NCI-H510A (cell line): ENCODE results near the gene NFAM1.

ENCODE experiments used
- DNase-seq: peaks from one replicate; lab custom pipeline; 2025; lab: John Stamatoyannopoulos, UW

Gene NFAM1

DNA sequence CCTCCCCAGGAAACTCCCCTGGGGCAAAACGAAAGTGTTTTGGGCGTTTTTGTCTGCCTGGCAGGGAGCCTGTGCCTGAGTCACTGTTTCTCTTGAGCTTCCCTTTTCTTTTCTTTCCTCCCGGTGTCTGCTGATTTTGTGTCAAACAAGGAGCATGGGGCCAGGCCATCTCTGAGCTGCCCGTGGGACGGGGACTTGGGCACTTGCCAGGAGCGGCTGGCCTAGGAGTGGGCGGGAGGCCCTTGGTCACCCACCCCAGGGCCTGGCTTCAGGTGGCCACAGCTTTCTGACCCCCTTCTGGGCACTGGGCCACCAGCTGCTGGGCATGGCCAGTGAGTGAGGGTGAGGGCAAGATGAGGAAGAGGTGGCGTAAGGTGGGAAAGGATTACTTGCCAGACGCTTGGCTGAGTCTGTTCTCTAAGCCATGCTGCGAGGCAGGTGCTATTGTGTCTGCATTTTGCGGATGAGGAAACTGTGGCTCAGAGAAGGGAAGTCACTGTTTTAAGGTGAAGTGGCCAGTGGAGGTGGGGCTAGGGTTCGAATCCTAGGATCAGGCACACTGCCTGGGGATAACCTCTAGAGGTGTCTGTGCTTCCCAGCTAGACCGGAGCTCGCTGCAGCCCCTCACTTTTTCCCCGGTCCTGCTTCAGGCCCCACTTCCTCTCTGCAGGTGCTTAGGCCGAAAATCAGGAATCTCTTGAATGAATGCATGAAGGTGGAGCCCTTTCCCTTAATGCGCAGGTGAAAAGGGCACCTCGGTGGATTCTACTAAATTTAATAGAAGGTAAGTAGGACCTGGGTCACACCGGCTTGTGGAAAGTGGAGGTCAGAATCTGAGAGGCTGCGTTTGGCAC is 7.8 kb upstream of the NFAM1 start:
- DNase-seq: no peak

DNA sequence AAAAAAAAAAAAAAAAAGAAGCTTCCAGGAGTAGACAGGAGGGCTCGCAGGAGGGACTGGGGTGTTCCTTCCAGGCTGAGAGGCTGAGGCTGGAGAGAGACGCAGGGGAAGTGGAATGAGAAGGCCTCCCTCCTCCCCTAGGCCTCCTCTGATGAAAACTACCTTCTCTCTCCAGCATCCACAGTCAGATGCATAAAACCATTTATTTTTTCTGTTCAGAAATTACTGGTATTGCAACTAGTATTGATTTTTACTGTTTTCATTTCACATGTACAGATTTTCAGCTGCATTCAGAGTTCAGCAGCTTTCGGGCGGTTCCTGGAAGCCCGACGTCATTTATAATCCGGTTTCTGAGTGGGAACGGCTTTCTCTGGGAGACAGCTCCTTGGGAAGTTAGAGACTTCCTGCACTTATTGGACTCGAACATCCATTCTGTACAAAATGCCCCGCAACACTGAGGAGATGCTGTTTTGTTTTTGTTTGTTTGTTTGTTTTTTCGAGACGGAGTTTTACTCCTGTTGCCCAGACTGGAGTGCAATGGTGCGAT is 6.9 kb upstream of the NFAM1 start:
- DNase-seq: no peak

DNA sequence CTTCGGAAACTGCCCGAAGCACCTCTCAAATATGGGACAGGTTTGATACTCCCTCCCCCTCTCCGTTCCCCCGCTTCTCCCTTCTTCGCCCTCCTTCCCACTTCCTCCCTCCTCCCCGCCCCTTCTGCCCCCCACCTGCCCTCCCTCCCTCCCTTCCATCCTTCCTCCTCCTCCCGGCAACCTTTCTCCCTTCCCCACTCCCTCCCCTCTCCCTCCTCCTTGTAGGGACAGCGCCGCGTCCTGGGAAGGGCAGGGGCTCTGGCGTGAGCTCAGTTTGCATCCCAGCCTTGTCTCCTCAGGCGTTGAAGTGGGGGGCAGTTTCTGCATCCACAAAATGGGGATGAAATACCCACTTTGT is 6.1 kb upstream of the NFAM1 start:
- DNase-seq: no peak

DNA sequence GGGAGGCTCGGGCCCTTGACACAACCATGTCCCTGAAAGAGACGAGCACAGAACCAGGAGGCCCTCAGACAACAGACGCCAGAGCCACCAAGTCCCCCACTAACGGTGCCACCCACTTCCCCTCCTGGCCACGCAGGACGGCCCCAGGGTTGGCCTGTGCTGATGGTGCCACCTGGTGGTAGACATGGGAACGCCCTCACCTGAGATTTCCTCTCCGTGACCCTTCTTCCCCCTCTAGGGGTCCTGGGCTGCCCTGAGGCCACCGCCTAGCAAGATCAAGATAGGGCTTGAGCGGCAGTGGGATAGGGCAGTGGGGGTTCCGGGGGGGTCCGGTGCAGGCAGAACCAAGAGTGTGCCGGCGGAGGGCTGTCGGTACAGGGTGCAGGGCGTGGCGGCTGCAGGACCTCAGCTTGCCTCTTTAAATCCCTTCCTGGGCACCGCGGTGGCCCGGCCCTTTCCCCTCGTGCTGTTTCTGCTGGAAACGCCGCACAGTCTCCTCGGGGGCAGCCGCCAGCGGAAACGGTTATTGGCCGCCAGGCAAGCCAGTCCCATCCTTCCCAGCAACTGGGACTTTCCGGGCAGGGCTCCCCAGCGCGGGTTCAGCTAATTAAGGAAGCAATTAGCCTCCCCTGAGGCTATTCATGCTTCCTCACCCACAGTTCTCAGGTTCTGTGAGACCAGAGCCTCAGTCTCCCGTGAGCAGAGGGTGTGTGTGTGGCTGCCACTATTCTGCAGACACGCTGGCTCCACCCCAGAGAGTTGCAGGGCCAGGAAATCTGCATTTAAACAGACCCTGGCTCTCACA is 5.5 kb upstream of the NFAM1 start:
- no peak for DNase-seq

DNA sequence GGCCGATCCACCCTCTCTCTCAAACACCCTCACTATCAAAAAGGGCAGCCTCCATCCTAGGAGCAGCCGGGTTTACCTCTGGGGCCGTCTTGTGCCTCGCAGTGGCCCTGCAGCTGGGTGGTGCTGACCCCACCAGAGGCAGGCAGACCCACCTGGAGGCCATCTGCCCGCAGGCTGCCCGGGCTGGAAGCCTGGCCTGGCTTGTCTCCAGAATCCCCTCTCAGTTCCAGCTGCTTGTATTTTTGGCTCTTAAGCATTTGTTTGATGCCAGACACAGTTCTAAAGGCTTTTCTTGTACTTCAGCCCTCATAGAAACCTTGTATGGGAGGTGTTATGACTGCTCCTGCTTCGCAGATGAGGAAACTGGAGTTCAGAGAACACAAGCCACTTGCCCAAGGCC is 4.2 kb upstream of the NFAM1 start:
- DNase-seq: no peak

DNA sequence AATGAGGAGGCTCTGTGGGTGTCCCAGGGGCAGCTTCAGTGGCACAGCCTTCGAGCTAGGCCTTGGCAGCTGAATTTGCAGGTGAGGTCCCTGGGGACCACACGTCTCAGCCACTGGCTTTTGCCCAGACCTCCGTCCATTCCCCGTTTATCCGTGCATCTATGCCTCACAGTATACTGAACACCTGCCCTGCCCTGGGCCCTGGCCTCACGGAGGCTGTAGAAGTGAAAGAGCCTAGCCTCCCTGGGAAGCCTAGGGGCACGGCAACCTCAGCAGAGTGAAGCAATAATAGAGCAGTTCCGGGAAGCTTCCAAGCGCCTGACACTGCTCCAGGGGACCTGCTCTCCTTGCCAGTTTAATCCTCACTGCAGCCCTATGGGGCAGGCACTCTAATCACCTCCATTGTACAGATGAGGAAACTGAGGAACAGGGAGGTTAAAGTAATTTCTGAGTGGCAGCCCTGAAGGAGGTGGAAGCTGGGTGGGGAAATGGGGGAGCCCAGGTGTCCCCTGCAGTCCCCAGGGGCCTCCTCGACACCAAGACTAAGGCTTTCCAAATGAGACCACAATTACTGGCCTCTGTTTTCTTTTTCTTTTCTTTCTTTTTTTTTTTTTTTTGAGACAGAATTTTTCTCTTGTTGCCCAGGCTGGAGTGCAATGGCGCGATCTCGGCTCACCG is 2.7 kb upstream of the NFAM1 start:
- DNase-seq: no peak

DNA sequence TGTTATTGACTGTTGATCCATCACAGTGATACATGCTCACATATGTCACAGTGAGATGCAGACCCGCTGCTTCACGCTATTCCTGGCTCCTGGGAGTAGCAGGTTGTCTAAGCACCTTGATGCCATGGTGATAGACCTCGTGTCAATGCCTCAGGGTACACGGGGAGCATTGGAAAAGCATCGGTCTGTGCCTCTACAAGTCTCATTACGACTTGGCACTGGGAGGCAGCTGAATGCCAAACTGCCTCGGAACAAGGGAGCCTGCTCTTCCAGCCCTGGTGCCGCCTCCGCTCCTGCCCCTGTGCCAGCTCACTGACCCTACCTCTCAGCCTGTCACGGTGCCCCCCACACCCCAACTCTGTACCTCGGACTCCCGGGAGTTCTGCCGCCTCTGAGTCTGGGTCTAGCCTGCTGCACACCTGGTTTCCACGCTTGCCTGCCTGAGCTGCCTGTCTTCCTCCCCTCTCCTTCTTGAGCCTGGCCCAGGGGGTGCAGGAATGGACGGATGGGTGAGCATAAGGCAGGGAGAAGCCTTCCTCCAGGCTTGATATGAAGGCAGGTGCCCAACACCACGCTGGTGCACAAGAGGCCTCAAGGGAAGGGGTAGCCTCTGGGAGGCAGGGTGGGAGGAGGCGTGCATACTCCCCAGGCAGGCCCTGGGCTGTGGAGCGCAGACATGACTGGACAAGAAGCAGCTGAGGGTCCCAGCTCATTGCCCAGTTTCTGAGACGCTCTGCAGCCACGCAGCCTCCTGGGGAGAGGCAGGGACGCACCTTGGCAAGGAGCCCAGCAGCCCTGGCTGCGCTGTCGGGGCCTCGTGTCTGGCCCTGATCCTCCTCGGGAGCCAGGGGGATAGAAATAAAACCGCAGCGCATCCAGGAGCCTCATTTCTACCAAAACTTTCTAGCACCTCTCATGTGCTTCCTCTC is 1.8 kb upstream of the NFAM1 start:
- no peak for DNase-seq

DNA sequence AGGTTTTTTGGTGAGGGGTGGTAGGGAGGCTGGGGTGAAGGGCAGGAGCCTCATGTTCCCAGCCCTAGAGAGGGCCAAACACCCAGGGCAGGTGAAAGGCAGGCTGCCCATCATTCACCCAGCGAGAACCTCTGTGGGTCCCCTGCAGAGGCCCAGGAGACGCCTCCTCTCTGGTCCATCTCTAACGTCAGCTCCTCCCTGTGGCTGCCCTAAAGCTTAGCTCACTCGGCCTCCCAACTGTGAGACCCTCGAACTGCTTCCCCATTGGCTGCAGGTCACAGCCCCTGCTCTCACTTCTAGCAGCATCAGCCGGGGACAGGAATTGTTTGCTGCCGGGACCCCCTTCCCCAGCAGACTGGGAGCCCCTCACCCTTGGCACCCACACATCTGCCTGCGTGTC is 615 bp upstream of the NFAM1 start:
- DNase-seq: no peak

DNA sequence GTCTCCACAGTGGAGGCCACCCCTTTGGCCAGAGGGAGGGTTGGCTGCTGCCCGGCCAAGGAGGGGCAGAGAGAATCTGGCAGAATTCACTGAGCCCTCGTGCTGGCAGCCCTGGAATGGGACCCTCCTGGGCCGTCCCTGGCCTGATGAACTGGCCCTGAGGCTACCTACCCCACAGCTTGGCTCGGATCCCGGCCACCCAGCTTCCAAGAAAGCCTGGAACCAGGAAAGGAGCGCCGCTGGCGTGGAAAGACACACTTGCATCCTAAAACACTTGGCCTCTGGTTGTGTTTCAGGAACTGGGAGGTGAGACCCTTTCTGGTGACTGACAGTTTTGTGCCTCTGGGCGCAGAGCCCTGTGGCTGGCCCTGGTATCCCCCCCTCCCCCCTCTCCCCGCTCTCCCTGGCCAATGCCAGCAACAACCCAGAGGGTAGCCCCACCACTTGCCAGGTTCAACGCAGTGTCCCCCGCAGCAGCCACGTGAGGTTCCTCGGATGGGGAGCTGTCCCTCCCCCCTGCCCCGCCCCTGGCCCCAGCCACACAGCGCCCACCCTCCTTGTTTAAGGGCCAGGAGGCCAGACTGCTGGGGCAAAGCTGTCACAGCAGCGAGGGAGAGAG is 693 bp downstream of the NFAM1 start:
- no peak for DNase-seq

DNA sequence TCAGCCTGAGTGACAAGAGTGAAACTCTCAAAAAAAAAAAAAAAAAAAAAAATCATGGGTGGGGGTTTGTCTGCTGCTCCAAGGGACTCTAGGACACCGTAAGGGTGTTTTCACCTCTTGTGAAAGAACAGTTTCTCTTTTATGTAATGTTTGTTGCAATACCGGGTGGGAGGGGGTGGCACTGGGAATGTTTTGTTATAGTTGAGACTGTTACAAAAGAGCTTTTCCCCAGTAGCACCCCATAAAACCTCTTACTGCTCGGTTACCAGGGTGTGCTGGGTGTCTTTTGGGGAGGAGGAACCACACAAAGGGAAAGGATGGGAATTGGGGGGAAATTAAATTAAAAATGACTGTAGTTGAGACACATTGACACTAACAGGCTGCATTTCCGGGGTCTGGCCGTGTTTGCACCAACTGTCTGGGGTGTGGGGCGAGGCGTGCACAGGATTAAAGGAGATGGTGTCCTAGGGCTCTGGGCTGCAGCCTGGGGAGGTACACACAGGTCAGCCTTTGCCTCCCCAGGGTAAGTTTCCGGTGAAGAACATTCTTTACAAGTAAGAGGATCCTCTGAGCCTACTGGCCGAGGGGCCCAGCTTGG is 1.6 kb downstream of the NFAM1 start:
- no peak for DNase-seq

DNA sequence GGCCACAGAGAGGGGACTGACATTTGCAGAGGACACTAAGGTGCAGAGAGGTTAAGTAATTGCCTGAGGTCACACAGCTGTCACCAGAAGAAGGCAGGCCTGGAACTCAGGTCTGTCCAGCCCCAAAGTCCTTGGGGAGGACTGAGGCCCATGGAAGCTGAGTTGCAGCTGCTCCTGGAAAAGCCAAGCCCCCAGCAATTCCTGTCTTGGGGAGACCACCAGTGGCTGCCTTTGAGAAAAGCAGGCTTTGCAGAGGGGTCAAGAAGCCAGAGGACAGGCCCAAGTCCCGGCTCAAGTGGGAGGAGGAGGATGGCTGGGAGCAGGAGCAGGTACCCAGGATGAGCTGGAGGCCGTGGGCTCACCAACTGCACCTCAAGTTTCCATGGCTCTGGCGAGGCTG is 3.4 kb downstream of the NFAM1 start:
- DNase-seq: no peak

DNA sequence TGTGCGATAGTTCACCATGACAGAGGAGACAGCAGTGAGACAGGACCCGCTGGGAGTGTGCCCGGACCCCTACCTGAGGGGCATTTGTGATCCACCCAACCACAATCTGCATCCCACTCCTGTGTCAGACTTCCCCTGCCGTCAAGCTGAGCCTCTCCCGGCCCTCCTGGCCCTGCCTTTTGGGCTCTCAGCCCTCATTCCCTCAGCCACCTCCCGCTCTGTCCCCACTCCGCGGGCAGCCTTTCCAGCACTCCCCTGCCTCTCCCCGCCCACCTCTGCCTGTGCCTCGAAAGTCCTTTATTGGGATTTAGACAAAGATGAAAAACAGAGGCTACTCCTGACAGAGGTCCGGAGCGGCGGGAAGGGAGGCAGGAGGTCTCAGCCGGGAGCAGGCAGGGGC is 4.2 kb downstream of the NFAM1 start:
- DNase-seq: no peak

DNA sequence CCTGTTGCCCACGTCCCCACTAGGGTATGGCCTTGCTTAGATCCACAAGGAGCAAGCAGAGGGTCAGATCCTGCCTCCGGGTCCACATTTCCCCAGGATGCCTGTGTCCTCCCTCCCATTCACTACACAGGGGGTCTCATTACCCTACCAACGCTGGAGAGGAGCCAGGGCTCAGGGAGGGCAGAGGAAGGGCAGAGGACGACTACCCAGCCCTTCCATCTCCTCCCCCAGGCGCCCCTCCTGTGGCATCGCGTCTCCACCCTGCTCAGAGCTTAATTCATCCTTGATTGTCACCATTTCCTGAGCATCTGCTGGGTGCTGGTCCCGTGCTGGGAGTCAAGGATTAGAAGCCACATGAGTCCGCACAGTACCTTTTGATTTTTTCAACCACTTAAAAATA is 5.0 kb downstream of the NFAM1 start:
- no peak for DNase-seq

DNA sequence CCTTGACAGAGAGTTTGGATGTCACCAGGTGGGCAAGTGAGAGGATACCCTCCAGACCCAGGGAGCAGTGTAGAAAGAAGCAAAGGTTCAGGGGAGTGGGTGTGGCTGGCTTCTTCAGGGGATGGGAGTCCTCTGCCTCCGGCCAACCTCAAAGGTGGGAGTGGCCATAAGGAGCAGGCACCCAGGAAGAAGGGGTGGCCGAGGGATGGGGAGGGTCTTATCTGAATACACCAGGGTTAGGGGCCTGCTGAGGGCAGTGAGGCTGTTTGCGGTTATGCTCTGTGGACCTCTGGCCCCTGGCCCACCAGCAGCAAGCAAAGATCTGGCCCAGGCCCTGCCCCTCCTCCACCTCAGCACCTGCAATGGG is 6.2 kb downstream of the NFAM1 start:
- DNase-seq: no peak

DNA sequence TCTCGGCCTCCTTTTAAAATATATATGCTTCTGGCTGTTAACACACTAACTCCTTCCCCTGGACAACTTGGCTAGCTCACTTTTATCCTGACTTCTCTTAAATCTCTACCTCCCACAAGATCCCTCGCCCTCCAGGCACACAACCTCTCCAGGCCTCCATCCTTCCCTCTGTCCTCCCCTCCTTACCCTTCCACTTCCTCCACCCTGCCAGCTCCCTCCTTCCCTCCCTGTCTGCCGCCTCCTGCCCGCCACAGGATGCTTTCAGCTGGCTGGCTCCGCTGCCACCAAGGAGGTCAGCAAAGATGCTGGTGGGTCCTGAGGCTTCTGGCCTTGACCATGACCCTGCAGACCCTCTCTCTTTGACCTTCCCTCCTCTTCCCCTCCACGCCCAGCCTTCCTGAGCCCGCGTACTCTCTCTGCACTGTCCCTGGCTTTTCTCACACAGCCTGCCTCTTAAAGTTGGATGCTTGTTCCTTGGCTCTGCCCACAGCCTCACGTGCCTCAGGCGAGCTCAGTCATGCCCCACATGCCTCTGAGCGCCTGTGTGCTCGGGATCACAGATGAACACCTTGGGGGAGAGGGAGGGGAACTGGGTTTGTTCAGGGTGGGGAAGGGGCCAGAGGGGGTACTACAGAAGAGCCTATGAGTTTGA is 6.7 kb downstream of the NFAM1 start:
- no peak for DNase-seq

DNA sequence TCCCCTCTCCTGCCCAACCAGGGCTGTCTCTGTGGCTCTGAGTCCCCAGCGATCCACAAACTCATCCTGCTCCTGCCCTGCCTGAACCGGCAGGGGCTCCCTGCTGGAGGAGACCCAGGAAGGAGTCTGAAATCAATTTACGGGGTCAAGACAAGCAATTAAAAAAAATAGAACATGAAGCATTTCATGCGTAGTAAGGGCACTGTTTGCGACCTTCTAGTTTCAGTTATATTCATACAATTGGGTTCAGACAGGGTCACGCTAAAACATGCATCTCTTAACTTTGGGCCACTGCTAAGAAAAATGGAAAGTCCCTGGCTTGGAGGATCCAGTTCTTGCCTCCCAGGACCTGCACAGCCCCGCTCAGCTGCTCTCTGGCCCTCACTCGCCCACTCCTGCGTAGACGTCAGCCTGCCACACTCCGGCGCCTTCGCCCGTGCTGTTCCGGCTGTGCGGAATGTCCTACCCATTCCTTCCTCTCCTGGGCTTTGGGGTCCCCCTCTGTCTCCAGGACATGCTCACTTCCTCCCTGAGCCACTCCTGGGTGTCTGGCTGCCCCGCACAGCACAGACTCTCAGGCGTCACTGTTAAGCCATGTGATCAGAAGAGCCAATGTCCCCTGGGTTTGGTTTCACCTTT is 12.8 kb downstream of the NFAM1 start:
- DNase-seq: no peak

DNA sequence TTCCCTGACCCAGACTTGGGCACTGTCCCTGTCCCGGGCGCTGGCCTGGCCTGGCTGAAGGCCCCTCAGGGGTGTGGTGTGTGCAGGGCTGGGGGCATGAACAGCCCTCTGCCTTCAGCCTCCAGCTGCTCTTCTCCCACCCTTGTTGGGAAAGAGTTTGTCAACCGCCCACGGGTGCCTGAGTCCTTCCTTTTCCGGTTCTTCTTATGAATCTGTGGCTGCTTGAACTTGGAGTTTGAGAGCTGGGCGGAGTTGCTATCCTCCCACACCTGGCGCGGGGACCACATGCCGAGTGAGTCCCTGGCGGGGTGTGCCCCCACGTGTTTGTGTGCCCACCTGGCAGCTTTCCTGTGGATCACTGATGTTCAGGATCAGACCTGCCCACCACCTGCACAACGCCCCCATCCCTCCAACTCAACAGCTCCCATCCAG is 13.4 kb downstream of the NFAM1 start:
- no peak for DNase-seq

DNA sequence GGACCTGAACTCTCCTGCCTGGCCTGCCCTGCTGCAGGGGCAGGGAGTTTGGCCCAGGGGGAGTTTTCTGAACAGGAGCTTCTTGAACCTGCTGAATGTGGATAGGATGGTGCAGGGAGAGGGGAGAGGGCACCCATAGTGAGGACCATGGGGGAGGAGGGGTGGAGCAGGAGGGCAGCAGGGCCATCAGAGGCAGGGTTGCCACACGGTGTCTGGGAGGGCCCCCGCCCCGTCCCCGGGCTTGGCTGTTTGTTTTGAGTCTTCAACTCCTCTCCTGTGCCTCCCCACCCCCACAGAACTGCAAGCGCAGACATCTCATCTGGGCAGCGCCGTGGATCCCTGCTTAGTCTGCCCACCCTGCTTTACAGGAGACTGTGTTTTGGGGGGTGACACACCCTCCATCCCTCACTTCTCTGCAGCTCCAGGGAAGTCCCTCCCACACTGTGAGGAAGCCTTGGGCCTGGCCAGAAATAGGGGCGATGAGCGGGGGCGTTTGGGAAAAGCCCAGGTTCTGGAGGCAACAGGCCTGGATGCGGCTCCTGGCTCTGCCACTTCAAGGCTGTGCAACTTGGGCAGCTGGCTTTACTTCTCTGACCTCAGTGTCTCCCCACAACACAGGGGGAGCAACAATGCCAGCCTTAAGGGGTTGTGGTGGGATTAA is 14.4 kb downstream of the NFAM1 start:
- no peak for DNase-seq

DNA sequence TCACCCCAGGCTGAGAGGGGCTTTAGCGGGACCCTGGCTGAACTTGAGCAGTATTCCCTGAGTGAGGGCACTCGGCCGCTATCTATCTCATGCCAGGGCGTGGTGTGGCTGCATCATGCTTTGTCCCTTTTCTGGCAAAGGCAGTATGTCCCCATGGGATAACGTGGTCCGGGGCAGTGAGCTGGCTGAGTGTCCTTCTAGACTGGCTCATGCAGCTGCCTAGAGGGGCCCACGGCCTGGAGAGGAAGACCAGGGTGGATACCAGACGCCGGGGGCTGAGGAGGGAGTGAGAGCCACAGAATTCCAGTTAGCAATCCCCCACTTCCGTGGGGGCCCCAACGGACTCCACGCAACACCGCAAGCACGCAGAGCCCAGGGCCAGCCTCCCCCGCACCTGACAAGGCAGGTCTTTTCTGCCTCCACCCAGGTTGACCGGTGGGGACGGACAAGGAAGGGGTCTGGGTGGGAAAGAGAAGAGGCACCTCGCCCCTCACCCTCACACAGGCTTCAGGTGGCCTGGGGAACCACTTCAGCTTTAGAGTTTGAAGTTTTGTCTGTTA is 15.5 kb downstream of the NFAM1 start:
- DNase-seq: no peak
